ENCODE data around the gene MIS12. TPM values are rescaled to one million over a fixed set of nuclear protein-coding genes. Genes with fewer than 3 reads are reported as not detected.
A peak's percentile ranks its signal among the peaks of the same experiment; 100 is the strongest.

MIS12 gene
- polyA plus RNA-seq, 3 donors: 34.2 to 43.2 (median 35.0) TPM

DNA sequence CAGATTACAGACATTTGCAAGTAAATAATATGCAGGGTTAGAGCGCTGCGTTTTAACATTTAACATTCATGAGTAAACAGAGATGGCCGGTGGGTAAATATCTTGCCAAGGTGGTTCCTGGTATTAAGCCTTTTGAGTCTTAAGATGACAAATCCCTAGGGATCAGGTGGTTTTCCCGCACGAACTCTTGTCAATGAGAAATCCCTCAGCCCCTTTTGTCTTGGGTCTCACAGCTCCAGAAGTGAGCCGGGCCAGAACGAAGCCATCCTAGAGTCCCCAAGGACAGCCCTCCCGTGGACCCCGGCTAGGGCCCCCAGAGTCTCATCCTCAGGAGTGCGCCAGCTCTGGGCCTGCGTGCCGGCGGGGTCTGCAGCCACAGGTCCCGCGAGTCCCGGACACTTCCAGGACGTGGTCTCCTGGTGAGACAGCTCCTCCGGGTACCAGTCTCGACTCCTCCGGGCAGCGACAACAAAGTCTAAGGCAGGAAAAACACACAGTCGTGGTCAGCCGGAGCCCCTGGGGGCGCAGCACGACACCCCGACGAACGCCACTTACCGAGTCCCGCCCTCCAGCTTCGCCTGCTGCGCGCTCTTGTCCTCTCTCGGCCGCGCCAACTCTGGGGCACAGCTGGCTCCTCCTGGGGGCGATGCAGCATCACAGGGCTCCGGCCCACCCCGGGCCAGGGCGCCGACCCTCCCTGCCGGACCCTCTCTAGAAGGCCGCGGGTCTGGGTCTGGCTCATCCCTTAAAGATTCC is 13.3 kb downstream of the MIS12 start:
- DNase-seq (ENCODE audit: low read depth in 3 of 3, low spot score in 2 of 3): no peak

DNA sequence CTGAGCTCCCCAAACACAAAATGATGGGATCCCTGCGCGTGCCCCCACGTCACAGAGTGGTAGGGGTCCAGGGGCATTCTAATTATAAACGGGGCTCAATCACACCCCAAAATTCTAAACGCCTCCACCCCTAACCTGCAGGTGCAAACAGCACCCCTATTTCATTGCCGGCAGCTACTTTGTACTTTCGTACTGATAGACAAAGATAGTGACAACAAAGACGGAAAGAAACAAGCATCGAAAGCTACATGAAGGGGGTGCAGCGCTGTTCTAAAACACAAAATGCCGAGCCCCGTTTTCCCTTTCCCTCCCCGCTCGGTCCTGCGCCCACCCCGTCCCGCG is 13.9 kb downstream of the MIS12 start:
- no peak for DNase-seq (ENCODE audit: low read depth in 3 of 3, low spot score in 2 of 3)

DNA sequence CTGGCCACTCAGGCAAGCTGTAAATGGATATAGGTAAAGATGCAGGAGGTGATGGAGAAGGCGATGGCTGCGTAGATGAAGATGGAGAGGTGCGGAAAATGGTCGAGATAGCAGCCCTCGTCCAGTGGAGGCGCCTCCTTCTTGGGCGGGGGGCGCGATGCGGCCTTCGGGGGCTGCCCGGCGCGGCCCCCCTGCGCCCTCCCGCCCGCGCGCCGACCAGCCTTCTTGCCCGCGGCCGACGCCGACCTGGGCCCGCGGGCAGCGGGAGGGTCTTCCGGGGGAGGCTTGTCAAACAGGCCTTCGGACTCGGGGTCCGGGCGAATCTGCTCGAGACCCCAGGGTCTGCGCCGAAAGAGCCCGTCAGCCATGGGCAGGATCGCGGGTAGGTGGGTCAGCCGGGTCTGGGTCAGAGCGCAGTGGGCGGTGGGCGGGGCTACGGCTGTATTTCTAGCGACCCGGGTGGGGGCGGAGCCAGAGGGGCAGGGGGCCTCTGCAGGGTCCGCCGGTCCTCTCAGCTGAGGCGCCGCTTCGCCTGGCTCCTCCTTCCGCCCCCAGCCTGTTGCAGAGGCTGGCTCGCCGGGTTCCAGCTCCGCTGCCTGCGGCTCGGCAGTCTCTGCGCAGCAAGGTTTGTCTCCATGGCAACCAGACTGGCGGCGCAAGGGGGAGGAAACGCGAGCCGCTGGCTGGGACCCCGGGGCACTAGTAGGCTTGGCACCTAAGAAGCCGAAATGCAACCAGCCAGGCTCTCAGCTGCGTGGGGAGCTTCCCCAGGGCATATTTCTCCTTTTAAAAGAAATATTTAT is 14.4 kb downstream of the MIS12 start:
- DNase-seq (ENCODE audit: low read depth in 3 of 3, low spot score in 2 of 3): peak; percentile 79 to 90 (median 81)

DNA sequence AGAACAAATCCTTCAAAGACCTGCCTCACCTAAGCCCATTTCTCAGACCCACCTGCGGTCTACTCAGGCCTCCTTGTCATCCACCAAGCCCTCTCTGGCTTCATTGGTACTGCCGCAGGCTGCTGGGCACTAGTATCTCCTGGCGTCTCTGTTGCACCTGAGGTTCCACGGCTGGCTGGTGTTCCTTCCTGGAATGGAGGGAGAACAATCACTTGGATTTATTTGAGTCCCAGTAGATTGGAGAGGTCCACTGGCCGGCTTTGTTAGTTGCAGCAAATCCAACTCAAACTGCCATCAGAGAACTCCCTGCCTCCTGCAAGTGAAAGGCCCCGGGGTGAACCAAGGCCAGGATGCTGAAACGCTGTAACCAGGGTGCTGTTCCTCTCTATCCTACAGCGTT is 15.3 kb downstream of the MIS12 start:
- DNase-seq (ENCODE audit: low read depth in 3 of 3, low spot score in 2 of 3): no peak

DNA sequence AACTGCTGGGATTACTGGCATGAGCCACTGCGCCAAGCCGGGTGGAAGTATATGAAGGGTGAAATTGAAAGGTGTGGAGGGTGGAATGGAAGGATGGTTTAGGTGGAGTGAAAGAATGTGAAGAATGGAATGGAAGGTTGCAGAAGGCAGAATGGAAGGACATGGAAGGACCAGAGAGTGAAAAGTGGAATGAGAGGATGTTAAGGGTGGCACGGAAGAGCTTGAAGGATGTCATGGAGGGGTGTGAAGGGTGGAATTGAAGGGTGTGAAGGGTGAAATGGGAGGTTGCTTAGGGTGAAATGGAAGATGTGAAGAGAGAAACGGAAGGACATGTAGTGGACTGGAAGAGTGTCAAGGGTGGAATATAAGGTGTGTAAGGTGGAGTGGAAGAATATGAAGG is 16.2 kb downstream of the MIS12 start:
- no peak for DNase-seq (ENCODE audit: low read depth in 3 of 3, low spot score in 2 of 3)

DNA sequence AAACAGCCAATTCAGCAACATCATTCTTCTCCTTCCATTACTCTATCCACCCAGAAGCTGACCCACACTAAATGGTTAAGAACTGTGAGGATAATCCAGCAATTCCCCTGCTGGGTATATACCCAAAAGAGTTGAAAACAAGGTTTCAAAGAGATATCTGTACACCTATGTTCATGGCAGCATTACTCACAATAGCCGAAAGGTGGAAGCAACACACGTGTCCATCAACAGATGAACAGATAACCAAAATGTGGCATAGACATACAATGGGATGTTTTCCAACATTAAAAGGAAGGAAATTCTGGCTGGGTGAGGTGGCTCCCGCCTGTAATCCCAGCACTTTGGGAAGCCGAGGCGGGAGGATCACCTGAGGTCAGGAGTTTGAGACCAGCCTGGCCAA is 19.9 kb downstream of the MIS12 start:
- no peak for DNase-seq (ENCODE audit: low read depth in 3 of 3, low spot score in 2 of 3)

DNA sequence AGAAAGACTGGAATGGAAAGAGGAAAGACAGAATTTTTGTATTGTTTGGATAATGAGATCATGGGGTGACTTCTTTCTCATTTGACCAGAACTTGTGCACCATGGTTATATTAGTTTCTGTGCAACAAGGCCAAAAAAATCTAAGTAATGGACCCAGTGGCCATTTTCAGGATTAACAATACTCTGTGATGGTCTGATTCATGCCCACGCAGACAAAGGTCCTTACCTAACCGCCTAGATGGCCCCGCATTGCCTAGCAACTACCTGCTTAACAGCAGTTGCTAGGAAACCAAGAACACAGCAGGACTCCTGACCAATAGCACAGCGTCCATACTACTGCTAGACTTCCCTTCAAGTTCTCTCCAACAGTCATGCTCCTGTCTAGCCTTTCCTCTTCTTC is 22.4 kb downstream of the MIS12 start:
- no peak for DNase-seq (ENCODE audit: low read depth in 3 of 3, low spot score in 2 of 3)

DNA sequence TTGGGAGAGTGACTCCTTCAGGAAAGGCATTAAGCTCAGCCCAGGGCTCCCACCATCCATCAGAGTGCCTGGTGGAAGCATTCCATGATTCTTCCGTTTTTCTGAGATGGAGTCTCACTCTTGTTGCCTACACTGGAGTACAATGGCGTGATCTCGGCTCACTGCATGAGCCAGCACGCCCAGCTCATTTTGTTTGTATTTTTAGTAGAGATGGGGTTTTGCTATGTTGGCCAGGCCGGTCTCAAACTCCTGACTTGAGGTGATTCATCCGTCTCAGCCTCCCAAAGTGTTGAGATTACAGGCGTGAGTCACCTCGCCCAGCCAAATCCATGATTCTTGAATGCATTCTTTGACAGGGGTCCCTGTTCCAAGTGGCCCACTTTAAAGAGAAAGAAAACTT is 23.1 kb downstream of the MIS12 start:
- DNase-seq (ENCODE audit: low read depth in 3 of 3, low spot score in 2 of 3): no peak

DNA sequence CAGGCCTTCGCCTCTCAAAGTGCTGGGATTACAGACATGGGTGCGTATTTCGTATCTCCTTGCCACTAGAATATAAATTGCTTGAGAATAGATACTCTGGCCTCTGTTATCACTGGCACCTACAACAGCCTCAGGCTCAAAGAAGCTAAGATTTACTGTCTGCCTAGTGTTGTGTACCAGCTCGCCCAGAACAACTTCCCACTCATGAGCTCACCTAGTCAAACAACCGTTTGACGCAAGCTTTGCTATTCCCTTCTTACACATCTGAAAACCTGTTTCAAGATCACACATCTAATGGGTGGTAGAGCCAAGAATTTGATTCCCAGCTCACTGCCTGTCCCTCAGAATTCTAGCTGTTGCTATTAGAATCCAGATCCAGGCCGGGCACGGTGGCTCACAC is 24.4 kb downstream of the MIS12 start:
- no peak for DNase-seq (ENCODE audit: low read depth in 3 of 3, low spot score in 2 of 3)

DNA sequence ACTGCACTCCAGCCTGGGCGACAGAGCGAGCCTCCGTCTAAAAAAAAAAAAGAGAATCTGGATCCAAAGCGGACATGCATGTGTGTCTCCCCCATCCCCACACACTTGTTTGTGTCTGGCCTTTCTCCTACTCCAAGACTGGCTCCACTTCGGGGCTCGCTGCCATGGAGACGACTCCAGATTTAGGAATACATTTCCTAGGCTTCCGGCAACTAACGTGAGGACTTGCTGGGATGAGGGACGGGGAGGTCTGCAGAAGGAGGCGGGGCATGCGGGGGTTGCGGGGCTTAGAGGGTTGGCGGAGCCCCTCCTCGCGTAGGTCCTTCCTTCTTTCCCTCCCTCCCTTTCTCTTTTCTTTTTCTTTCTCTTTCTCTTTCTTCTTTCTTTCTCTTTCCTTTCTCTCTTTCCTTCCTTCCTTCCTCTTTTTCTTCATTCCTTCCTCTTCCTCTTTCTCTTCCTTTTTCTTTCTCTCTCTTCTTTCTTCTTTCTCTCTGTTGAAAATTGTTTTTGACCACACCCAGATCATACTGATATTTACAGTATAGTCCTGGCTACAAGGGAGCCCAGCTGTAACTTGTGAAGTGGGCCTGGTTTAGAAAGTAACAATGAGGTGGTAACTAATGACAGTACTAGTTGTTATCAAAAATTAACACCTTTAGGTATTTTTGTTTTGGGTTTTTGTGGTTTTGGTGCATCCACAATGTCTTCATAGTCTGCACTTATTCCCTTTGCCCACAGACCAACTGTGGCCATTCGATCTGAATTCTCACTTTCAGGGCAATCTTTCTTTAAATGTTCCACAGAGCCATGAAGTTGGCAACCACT is 25.2 kb downstream of the MIS12 start:
- DNase-seq (ENCODE audit: low read depth in 3 of 3, low spot score in 2 of 3): no peak

DNA sequence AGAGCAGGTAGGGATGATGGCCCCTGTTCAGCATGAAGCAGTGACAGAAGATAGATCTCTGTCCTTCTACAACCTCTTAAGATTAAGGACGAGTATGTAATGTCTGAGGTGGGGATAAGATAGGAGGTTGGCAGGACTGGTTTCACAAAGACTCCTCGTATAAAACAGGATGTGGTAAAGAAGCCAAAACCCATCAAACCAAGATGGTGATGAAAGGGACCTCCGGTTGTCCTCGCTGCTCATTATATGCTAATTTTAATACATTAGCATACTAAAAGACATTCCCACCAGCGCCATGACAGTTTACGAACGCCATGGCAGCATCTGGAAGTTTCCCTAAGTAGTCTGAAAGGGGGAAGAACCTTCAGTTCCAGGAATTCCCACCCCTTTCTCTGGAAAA is 27.3 kb downstream of the MIS12 start:
- DNase-seq (ENCODE audit: low read depth in 3 of 3, low spot score in 2 of 3): no peak

DNA sequence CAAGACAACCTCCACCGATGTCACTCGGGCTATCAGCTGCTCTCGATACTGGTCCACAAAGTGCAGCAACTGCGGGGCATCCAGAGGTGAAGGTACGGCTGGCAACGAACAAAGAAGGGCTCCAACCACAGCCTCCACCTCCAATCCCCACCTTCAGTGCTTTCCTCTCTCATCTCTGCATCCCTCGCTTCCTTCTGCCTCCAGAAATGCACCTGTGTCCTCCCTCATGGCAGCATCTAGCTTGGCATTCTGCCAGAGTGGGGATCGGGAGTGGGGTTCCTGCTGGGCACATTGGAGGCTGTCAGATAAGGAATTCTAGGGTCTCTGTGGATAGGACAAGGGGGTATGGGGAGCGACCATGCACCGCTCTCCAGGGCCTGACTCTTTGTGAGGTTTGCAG is 28.6 kb downstream of the MIS12 start:
- DNase-seq (ENCODE audit: low read depth in 3 of 3, low spot score in 2 of 3): no peak

DNA sequence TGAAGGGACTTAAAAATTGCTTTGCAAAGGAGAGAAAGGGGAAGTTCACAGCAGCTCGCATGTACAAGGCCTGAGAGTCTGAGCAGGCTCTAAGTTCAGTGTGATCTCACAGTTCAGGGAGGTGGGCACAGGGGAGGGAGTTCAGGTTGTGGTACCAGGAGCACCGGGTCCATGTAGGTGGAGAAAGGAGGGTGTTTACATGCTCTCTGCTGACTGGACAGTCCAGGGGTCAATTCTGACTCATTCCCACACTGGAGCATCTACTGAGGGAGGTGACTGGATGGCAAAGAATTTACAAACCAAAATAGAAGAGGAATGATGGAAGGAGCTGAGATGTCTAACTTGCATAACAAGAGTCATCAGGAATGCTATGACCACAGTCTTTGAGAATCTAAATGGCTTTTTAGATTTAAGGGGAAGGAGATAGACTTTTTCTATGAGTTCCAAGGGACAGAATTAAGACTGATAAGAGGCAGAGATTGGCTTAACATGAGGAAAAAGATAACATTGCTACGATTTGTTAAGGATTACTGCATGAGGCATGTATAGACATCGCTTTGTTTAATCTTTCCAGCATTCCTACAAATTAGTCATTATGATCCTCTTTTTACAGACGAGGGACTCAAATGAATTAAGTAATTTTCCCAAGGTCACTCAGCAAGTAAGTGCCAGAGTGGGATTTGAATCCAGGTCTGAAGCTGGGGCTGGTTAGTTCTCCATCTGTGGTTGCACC is 29.9 kb downstream of the MIS12 start:
- no peak for DNase-seq (ENCODE audit: low read depth in 3 of 3, low spot score in 2 of 3)

DNA sequence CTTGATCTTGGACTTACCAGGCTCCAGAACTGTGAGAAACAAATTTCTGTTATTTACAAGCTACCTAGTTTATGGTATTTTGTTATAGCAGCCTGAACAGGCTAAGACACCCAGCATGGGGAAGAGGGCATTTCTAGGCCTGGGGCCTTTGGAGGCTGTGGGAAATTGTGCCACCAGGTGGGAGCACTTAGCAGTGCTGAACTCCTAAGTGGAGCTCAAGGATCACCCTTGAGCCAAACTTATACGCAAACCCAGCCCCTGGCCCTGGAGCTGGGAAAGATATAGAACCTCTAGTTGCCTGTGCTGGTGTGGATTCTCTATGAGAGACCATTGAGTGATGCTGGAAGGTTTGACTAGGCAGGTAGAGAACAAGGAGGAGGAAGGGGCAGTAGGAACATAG is 36.1 kb downstream of the MIS12 start:
- DNase-seq (ENCODE audit: low read depth in 3 of 3, low spot score in 2 of 3): no peak

DNA sequence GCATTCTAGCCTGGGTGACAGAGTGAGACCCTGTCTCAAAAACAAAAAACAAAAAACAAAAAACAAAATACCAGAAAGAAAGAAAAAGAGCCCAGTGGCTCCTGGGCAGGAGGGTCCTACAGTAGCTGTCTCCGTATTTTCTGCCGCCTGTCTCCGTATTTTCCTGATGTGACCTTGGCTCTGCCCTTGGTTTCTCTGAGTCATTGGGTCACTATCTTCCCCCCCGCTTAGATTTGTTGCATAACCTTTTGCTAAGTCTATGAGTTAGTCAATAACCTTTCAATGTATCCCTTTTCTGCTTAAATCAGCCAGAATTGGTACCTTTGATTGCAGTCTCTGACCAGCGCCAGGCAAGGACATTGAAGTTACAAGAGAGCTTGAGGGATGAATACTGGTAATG is 36.9 kb downstream of the MIS12 start:
- no peak for DNase-seq (ENCODE audit: low read depth in 3 of 3, low spot score in 2 of 3)

DNA sequence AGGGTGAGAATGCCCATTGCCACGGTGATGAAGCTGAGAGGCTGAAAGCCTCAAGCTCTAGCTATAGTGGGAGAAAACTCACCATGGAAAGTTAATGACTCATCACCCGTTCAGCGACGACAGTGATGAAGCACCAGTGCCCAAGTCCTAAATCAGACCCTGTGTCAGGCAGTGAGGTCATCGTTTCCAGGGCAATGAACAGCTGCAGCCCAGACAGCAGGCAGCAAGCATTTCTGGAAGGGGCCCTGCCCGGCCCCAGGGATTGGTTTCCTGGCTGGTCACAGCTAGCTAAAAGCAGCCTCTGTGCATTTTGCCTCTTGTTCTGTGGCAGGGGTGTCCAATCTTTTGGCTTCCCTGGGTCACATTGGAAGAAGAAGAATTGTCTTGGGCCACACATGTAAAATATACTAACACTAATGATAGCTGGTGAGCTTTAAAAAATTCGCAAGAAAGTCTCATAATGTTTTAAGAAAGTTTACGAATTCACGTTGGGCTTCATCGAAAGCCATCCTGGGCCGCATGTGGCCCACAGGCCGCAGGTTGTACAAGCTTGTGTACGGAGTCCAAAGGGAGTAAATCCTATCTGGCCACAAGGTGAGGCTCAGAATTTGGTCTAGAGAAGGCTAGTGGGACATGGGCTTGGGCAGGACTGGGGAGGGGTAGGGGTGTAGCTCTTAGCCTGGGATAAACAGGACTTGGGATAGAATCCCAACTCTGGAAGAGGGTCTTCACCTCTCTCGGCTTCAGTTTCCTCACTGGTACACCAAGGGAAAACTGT is 40.6 kb downstream of the MIS12 start:
- peak; percentile 77 to 84 (median 80) for DNase-seq (ENCODE audit: low read depth in 3 of 3, low spot score in 2 of 3)

DNA sequence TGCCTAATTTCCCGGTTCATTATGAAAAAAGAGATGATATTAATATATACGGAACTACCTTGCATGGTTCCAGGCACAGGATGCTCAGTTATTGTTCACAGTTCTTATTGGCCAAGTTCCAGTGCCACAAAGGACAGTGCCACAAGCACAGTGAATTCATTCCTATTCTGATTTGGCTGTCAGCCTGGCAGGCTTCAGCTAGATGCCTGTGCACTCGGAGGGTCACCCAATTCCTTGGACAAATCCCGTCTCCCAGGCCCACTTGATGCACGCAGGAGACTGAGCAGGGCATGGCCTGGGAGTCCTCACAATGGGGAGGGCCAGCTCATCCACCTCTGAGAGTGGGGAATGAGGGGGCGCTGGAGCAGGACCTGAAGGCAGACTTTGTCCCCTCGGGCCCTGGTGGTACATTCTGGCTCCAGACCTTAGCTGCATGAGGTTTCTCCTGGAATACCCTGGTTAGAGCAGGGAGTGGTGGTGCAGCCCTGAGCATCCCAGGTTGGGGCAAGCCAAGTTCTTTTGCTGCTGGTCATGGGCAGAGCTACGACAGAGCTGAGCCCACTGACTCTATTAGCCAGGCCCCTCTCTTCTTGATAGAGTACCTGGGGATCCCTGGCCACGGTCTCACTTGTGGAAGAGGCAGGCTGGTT is 41.4 kb downstream of the MIS12 start:
- DNase-seq (ENCODE audit: low read depth in 3 of 3, low spot score in 2 of 3): no peak

DNA sequence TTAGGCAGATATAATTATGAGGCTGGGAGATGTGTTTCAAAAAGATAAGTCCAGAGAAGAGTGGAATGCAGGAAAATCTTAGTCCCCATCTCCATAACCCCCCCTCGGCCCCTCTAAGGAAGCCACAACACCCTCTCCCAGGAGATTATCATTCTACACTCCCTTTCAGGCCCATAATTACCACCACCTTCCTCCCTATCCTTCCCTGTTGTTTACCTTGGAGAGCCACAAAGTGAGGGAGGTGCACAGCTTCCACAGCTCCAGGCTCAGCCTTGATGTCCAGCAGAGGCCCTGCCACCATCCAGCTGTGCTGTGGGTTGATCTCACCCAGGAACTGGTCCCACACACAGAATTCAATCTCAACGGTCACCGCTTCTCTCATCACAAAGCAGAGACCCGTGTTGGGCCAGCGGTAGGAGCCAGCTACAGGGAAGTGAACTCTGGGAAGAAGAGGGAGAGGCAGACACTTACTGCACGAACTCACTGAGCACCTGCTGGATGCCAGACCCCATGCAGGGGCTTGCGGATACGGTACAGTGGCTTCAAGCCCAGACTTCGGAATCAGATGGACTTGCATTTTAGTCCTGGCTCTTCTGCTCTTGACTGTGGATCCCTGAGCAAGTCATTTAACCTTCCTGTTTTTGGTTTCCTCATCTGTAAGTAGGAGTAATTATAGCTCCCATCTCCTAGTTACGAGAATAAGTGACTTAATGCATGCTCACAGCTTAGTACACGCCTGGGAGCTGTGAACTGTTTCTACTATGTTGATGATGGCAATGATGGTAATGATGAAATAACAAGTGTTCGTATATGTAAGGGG is 44.1 kb downstream of the MIS12 start:
- no peak for DNase-seq (ENCODE audit: low read depth in 3 of 3, low spot score in 2 of 3)

DNA sequence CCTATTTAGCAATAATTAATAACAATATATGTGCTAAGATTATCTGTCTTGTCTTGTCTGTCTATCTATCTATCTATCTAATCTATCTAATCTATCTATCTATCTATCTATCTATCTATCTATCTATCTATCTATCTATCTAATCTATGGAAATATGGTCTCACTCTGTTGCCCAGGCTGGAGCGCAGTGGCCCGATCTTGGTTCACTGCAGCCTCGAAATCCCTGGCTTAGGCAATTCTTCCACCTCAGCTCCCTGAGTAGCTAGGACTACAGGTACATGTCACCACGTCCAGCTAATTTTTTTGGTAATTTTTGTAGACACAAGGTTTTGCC is 44.7 kb downstream of the MIS12 start:
- no peak for DNase-seq (ENCODE audit: low read depth in 3 of 3, low spot score in 2 of 3)

Measured in right renal cortex interstitium (tissue), 3 donors.